Tibial nerve (tissue), 4 donors: Measurements from ENCODE around the gene BHLHA9. TPM values are rescaled to one million over a fixed set of nuclear protein-coding genes. Genes with fewer than 3 reads are reported as not detected.
A peak's percentile ranks its signal among the peaks of the same experiment; 100 is the strongest.

ENCODE experiments used
- DNase-seq, 2 donors: peaks; one replicate each; pipeline ENCODE4 v3.0.0-alpha.2; 2019; ENCODE audit warnings: low spot score in 2 of 2
- H3K27ac ChIP-seq, 4 donors: fragments of 200-600 bp; sonication (generic) in 3 of 4; one replicate each; pipeline ENCODE4 v1.5.1; 2017 to 2019; ENCODE audit warnings: mild to moderate bottlenecking in 1 of 4
- H3K27me3 ChIP-seq, 2 donors: fragments of 200-600 bp; sonication (generic) in 1 of 2; one replicate each; pipeline versions ENCODE4 v1.5.1 to v1.6.0; 2017 to 2019
- H3K36me3 ChIP-seq, 3 donors: fragments of 200-600 bp; sonication (generic); one replicate each; pipeline ENCODE4 v1.5.1; 2018 to 2019
- H3K4me1 ChIP-seq, 4 donors: fragments of 200-600 bp; sonication (generic) in 3 of 4; one replicate each; pipeline ENCODE4 v1.5.1; 2017 to 2019
- H3K4me3 ChIP-seq, 4 donors: fragments of 200-600 bp; sonication (generic) in 3 of 4; one replicate each; pipeline ENCODE4 v1.5.1; 2017 to 2019; ENCODE audit warnings: mild to moderate bottlenecking in 1 of 4, moderate library complexity in 1 of 4
- H3K9me3 ChIP-seq, 4 donors: fragments of 200-600 bp; sonication (generic) in 3 of 4; one replicate each; pipeline ENCODE4 v1.5.1; 2017 to 2019
- CTCF ChIP-seq, 5 experiments: fragments of 200-600 bp in 3 of 5; fragments of 450-650 bp in 2 of 5; sonication (generic) in 3 of 5; IDR thresholded peaks; one replicate each; pipeline ENCODE4 v1.5.1; 2016 to 2019; ENCODE audit warnings: antibody characterized with exemption in 5 of 5, mild to moderate bottlenecking in 3 of 5, moderate library complexity in 2 of 5
- EP300 ChIP-seq, 2 donors: sonication (generic); formaldehyde crosslinking; IDR thresholded peaks; one replicate each; pipeline ENCODE4 v1.6.1; 2017; ENCODE audit warnings: antibody characterized with exemption in 2 of 2, mild to moderate bottlenecking in 1 of 2
- POLR2A ChIP-seq, 2 donors: fragments of 450-650 bp; IDR thresholded peaks; one replicate each; pipeline ENCODE4 v1.6.1; 2017; ENCODE audit warnings: antibody characterized with exemption in 2 of 2, mild to moderate bottlenecking in 2 of 2, moderate library complexity in 2 of 2
- WGBS, 2 donors: methylation state at CpG; one replicate each; pipeline ENCODE4 v1.1.5; 2018; 5-methylcytosine and 5-hydroxymethylcytosine counted together
- total RNA-seq, 4 donors: library from RNA; depleted of rRNA; stranded (reverse); fragments of >200 nt; gene quantifications; one replicate each; pipeline ENCODE4 v1.1.0, GENCODE V29; 2016

The BHLHA9 gene
- total RNA-seq, 4 donors from 2014 or later = not detected

- H3K4me1 ChIP-seq = peaks cover 0 to 6% (median 0%) of the 10 kb centered on the region in 4 donors
- H3K27ac ChIP-seq = peak overlapping the region in 1 of 4 donors; percentile 29
- TF ChIP-seq EP300 (IDR thresholded peaks at IDR 0.05) (no peak), CTCF (IDR thresholded peaks at IDR 0.05) (no peak), POLR2A (IDR thresholded peaks at IDR 0.05) (no peak)
- 41 to 50% methylated on average over 16 of the region's 16 CpGs for WGBS, 2 donors
- H3K36me3 ChIP-seq = no peaks in the 10 kb centered on the region
- no peak overlapping the region for H3K4me3 ChIP-seq
- peaks cover 0 to 7% (median 0%) of the 10 kb centered on the region in 4 donors for H3K9me3 ChIP-seq
- no peaks in the 10 kb centered on the region for H3K27me3 ChIP-seq
- DNase-seq = no peak
Measured at GRCh38 chr17:1251866-1252608, 18.2 kb upstream of the BHLHA9 start.

- TF ChIP-seq CTCF (IDR thresholded peaks at IDR 0.05) = no peak
- TF ChIP-seq EP300 (IDR thresholded peaks at IDR 0.05) = no peak
- no peak for TF ChIP-seq POLR2A (IDR thresholded peaks at IDR 0.05)
- no peak for DNase-seq
- H3K4me1 ChIP-seq = peaks cover 0 to 14% (median 7%) of the 10 kb centered on the region in 4 donors
- WGBS, 2 donors = 46 to 53% methylated on average over 6 of the region's 6 CpGs
- H3K27ac ChIP-seq = no peak overlapping the region
- H3K27me3 ChIP-seq = peaks cover 0 to 16% of the 10 kb centered on the region in 2 donors
- no peak overlapping the region for H3K4me3 ChIP-seq
- no peaks in the 10 kb centered on the region for H3K36me3 ChIP-seq
- no peaks in the 10 kb centered on the region for H3K9me3 ChIP-seq
Measured at GRCh38 chr17:1255041-1255440, 15.2 kb upstream of the BHLHA9 start.

GRCh38 chr17:1256699-1257098, 13.5 kb upstream of the BHLHA9 start:
- 60 to 83% methylated on average over 16 of the region's 16 CpGs for WGBS, 2 donors

GRCh38 chr17:1260086-1260769, 10.0 kb upstream of the BHLHA9 start:
- TF ChIP-seq POLR2A (IDR thresholded peaks at IDR 0.05) (no peak), CTCF (IDR thresholded peaks at IDR 0.05) (no peak), EP300 (IDR thresholded peaks at IDR 0.05) (no peak)
- DNase-seq = no peak
- peaks cover 0 to 19% of the 10 kb centered on the region in 2 donors for H3K27me3 ChIP-seq
- no peaks in the 10 kb centered on the region for H3K36me3 ChIP-seq
- peak overlapping the region; percentile 23 to 59 (median 41) for H3K4me3 ChIP-seq
- peaks cover 0 to 12% (median 11%) of the 10 kb centered on the region in 4 donors for H3K4me1 ChIP-seq
- H3K9me3 ChIP-seq = no peaks in the 10 kb centered on the region
- H3K27ac ChIP-seq = peak overlapping the region in 2 of 4 donors; percentile 34 to 69
- WGBS, 2 donors = 13 to 15% methylated on average over 20 to 38 of the region's 43 CpGs

More at GRCh38 chr17:1256699-1257098, 13.5 kb upstream of the BHLHA9 start:
- Histone ChIP-seq H3K9me3 (no peaks in the 10 kb centered on the region), H3K4me1 (peaks cover 0 to 17% (median 12%) of the 10 kb centered on the region in 4 donors), H3K27me3 (peaks cover 0 to 19% of the 10 kb centered on the region in 2 donors), H3K27ac (no peak overlapping the region), H3K4me3 (no peak overlapping the region), H3K36me3 (no peaks in the 10 kb centered on the region)
- TF ChIP-seq POLR2A (IDR thresholded peaks at IDR 0.05) = no peak
- no peak for DNase-seq

GRCh38 chr17:1260770-1261161, 9.5 kb upstream of the BHLHA9 start:
- H3K27me3 ChIP-seq = peaks cover 0 to 19% of the 10 kb centered on the region in 2 donors
- H3K4me1 ChIP-seq = peaks cover 0 to 12% (median 11%) of the 10 kb centered on the region in 4 donors
- 91% methylated on average over 6 of the region's 6 CpGs for WGBS, 2 donors
- H3K4me3 ChIP-seq = no peak overlapping the region
- H3K27ac ChIP-seq = no peak overlapping the region
- no peak for DNase-seq
- no peaks in the 10 kb centered on the region for H3K36me3 ChIP-seq
- no peak for TF ChIP-seq CTCF (IDR thresholded peaks at IDR 0.05)
- TF ChIP-seq EP300 (IDR thresholded peaks at IDR 0.05) = no peak
- no peak for TF ChIP-seq POLR2A (IDR thresholded peaks at IDR 0.05)
- no peaks in the 10 kb centered on the region for H3K9me3 ChIP-seq
